ENCODE results near the gene AP5M1. TPM values are rescaled to one million over a fixed set of nuclear protein-coding genes. Genes with fewer than 3 reads are reported as not detected.
"Not testable (repeated sequence)": the region's sequence is repeated elsewhere in the genome, so short reads cannot be mapped to it uniquely, and the experiment has no call there.

Gene AP5M1
- 36.3 TPM for total RNA-seq
- polyA plus RNA-seq, result 13.2 TPM
- long read RNA-seq, donor 1, full-length matches to known transcripts, result 2 of 2 reads
- long read RNA-seq, donor 1, partial matches to known transcripts, result 0 of 2 reads
- long read RNA-seq, donor 1, other reads (novel, unspliced or antisense), result 0 of 2 reads
- long read RNA-seq, donor 2, result 0 reads
- long read RNA-seq, donor 3, full-length matches to known transcripts, result 13 of 13 reads
- long read RNA-seq, donor 3, partial matches to known transcripts, result 0 of 13 reads
- long read RNA-seq, donor 3, other reads (novel, unspliced or antisense), result 0 of 13 reads
- long read RNA-seq, donor 4, full-length matches to known transcripts, result 8 of 8 reads
- long read RNA-seq, donor 4, partial matches to known transcripts, result 0 of 8 reads
- long read RNA-seq, donor 4, other reads (novel, unspliced or antisense), result 0 of 8 reads
- long read RNA-seq, donor 5, full-length matches to known transcripts, result 12 of 17 reads
- long read RNA-seq, donor 5, partial matches to known transcripts, result 5 of 17 reads
- long read RNA-seq, donor 5, other reads (novel, unspliced or antisense), result 0 of 17 reads
- long read RNA-seq, donor 6, full-length matches to known transcripts, result 8 of 8 reads
- long read RNA-seq, donor 6, partial matches to known transcripts, result 0 of 8 reads
- long read RNA-seq, donor 6, other reads (novel, unspliced or antisense), result 0 of 8 reads
- long read RNA-seq, donor 7, full-length matches to known transcripts, result 15 of 15 reads
- long read RNA-seq, donor 7, partial matches to known transcripts, result 0 of 15 reads
- long read RNA-seq, donor 7, other reads (novel, unspliced or antisense), result 0 of 15 reads
- long read RNA-seq, donor 8, full-length matches to known transcripts, result 6 of 6 reads
- long read RNA-seq, donor 8, partial matches to known transcripts, result 0 of 6 reads
- long read RNA-seq, donor 8, other reads (novel, unspliced or antisense), result 0 of 6 reads
- long read RNA-seq, donor 9, full-length matches to known transcripts, result 13 of 13 reads
- long read RNA-seq, donor 9, partial matches to known transcripts, result 0 of 13 reads
- long read RNA-seq, donor 9, other reads (novel, unspliced or antisense), result 0 of 13 reads
- long read RNA-seq, donor 10, full-length matches to known transcripts, result 15 of 15 reads
- long read RNA-seq, donor 10, partial matches to known transcripts, result 0 of 15 reads
- long read RNA-seq, donor 10, other reads (novel, unspliced or antisense), result 0 of 15 reads

- Histone ChIP-seq H3K4me3 (ENCODE audit: low read length in 2 of 2) (peak within 1 kb of the TSS; percentile 64 to 75), H3K27ac (ENCODE audit: low read depth in 1 of 2, low read length in 1 of 2) (peak within 1 kb of the TSS; percentile 97 to 98), H3K4me1 (ENCODE audit: control insufficient read depth in 2 of 2, insufficient read depth in 2 of 2, low read length in 2 of 2) (peaks cover 6 to 12% of the 10 kb centered on the region in 2 donors), H3K36me3 (ENCODE audit: control insufficient read depth in 2 of 2, insufficient read depth in 2 of 2, low read length in 1 of 2) (no peaks in the 10 kb centered on the region), H3K27me3 (ENCODE audit: control insufficient read depth in 2 of 2, insufficient read depth in 1 of 2, low read length in 1 of 2) (no peaks in the 10 kb centered on the region), H3K9me3 (ENCODE audit: control insufficient read depth in 2 of 2, insufficient read depth in 1 of 2, low read length in 1 of 2) (no peaks in the 10 kb centered on the region)
- under 1% methylated on average over 76 of the region's 76 CpGs for WGBS
- DNase-seq (ENCODE audit: low read depth in 6 of 9, low spot score in 9 of 9), result peak; percentile 90 to 99 (median 94)
Measured at GRCh38 chr14:57268161-57269069, at the start of gene AP5M1, which contains the start of gene EXOC5. TSS of gene AP5M1 (plus strand) at chr14:57268971. CDS start at chr14:57269315, 344 bp downstream. TSS of gene EXOC5 (minus strand) at chr14:57268905. CDS start at chr14:57268648, 257 bp downstream.

DNA sequence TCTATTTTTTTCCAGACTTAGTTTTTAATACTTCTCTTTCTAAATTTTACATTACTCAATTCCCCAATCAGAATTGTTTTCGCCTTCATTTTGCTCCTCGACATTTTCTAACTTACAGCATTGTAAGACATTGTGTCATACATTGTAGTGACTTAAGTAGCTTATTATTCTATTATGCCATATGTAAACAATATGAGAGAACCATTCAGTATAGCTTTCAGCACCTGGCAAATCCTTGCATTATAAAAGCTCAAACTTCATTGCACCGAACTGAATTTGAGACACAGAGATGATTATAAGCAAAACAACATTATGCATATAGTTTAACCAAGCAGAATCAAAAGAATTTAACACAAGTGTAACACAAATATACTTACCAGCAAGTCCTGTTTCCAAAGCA, 46.8 kb upstream of the AP5M1 start:
- Histone ChIP-seq H3K4me1 (ENCODE audit: control insufficient read depth in 2 of 2, insufficient read depth in 2 of 2, low read length in 2 of 2) (no peaks in the 10 kb centered on the region), H3K27me3 (ENCODE audit: control insufficient read depth in 2 of 2, insufficient read depth in 1 of 2, low read length in 1 of 2) (no peaks in the 10 kb centered on the region), H3K9me3 (ENCODE audit: control insufficient read depth in 2 of 2, insufficient read depth in 1 of 2, low read length in 1 of 2) (no peaks in the 10 kb centered on the region), H3K4me3 (ENCODE audit: low read length in 2 of 2) (no peak overlapping the region), H3K27ac (ENCODE audit: low read depth in 1 of 2, low read length in 1 of 2) (no peak overlapping the region), H3K36me3 (ENCODE audit: control insufficient read depth in 2 of 2, insufficient read depth in 2 of 2, low read length in 1 of 2) (peaks cover 11 to 14% of the 10 kb centered on the region in 2 donors)
- no peak for DNase-seq (ENCODE audit: low read depth in 6 of 9, low spot score in 9 of 9)
- WGBS, result 99% methylated on average over 3 of the region's 3 CpGs

GRCh38 chr14:57227083-57227482, 41.7 kb upstream of the AP5M1 start:
- peaks cover 5 to 26% of the 10 kb centered on the region in 2 donors for H3K36me3 ChIP-seq (ENCODE audit: control insufficient read depth in 2 of 2, insufficient read depth in 2 of 2, low read length in 1 of 2)
- WGBS, result 97% methylated on average over 2 of the region's 2 CpGs

DNA sequence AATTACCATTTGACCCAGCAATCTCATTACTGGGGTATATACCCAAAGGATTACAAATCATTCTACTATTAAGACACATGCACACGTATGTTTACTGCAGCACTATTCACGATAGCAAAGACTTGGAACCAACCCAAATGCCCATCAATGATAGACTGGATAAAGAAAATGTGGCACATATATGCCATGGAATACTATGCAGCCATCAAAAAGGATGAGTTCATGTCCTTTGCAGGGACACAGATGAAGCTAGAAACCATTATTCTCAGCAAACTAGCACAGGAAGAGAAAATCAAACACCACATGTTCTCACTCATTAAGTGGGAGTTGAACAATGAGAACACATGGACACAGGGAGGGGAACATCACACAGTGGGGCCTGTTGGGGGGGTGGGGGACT, 40.5 kb upstream of the AP5M1 start:
- not testable (repeated sequence) for DNase-seq (ENCODE audit: low read depth in 6 of 9, low spot score in 9 of 9); H3K27me3 ChIP-seq (ENCODE audit: control insufficient read depth in 2 of 2, insufficient read depth in 1 of 2, low read length in 1 of 2); H3K4me1 ChIP-seq (ENCODE audit: control insufficient read depth in 2 of 2, insufficient read depth in 2 of 2, low read length in 2 of 2); H3K4me3 ChIP-seq (ENCODE audit: low read length in 2 of 2); H3K9me3 ChIP-seq (ENCODE audit: control insufficient read depth in 2 of 2, insufficient read depth in 1 of 2, low read length in 1 of 2); H3K27ac ChIP-seq (ENCODE audit: low read depth in 1 of 2, low read length in 1 of 2)
- over 99% methylated on average over 2 of the region's 2 CpGs for WGBS
- H3K36me3 ChIP-seq (ENCODE audit: control insufficient read depth in 2 of 2, insufficient read depth in 2 of 2, low read length in 1 of 2), result peaks cover 5 to 27% of the 10 kb centered on the region in 2 donors

More at GRCh38 chr14:57227083-57227482, 41.7 kb upstream of the AP5M1 start:
- no peak overlapping the region for H3K27ac ChIP-seq (ENCODE audit: low read depth in 1 of 2, low read length in 1 of 2)
- no peak overlapping the region for H3K4me3 ChIP-seq (ENCODE audit: low read length in 2 of 2)
- H3K4me1 ChIP-seq (ENCODE audit: control insufficient read depth in 2 of 2, insufficient read depth in 2 of 2, low read length in 2 of 2), result no peaks in the 10 kb centered on the region
- no peak for DNase-seq (ENCODE audit: low read depth in 6 of 9, low spot score in 9 of 9)
- no peaks in the 10 kb centered on the region for H3K9me3 ChIP-seq (ENCODE audit: control insufficient read depth in 2 of 2, insufficient read depth in 1 of 2, low read length in 1 of 2)
- no peaks in the 10 kb centered on the region for H3K27me3 ChIP-seq (ENCODE audit: control insufficient read depth in 2 of 2, insufficient read depth in 1 of 2, low read length in 1 of 2)

- H3K9me3 ChIP-seq (ENCODE audit: control insufficient read depth in 2 of 2, insufficient read depth in 1 of 2, low read length in 1 of 2), result no peaks in the 10 kb centered on the region
- no peaks in the 10 kb centered on the region for H3K27me3 ChIP-seq (ENCODE audit: control insufficient read depth in 2 of 2, insufficient read depth in 1 of 2, low read length in 1 of 2)
- no peak overlapping the region for H3K27ac ChIP-seq (ENCODE audit: low read depth in 1 of 2, low read length in 1 of 2)
- peaks cover 5 to 34% of the 10 kb centered on the region in 2 donors for H3K36me3 ChIP-seq (ENCODE audit: control insufficient read depth in 2 of 2, insufficient read depth in 2 of 2, low read length in 1 of 2)
- DNase-seq (ENCODE audit: low read depth in 6 of 9, low spot score in 9 of 9), result no peak
- WGBS, result 97% methylated on average over 1 of the region's 1 CpG
- H3K4me1 ChIP-seq (ENCODE audit: control insufficient read depth in 2 of 2, insufficient read depth in 2 of 2, low read length in 2 of 2), result no peaks in the 10 kb centered on the region
- no peak overlapping the region for H3K4me3 ChIP-seq (ENCODE audit: low read length in 2 of 2)
Measured at GRCh38 chr14:57232006-57232405, 36.8 kb upstream of the AP5M1 start.

GRCh38 chr14:57240115-57240514, 28.7 kb upstream of the AP5M1 start:
- not testable (repeated sequence) for H3K4me3 ChIP-seq (ENCODE audit: low read length in 2 of 2); DNase-seq (ENCODE audit: low read depth in 6 of 9, low spot score in 9 of 9); H3K4me1 ChIP-seq (ENCODE audit: control insufficient read depth in 2 of 2, insufficient read depth in 2 of 2, low read length in 2 of 2); H3K9me3 ChIP-seq (ENCODE audit: control insufficient read depth in 2 of 2, insufficient read depth in 1 of 2, low read length in 1 of 2); H3K27me3 ChIP-seq (ENCODE audit: control insufficient read depth in 2 of 2, insufficient read depth in 1 of 2, low read length in 1 of 2); H3K27ac ChIP-seq (ENCODE audit: low read depth in 1 of 2, low read length in 1 of 2)
- peaks cover 0 to 14% of the 10 kb centered on the region in 2 donors for H3K36me3 ChIP-seq (ENCODE audit: control insufficient read depth in 2 of 2, insufficient read depth in 2 of 2, low read length in 1 of 2)
- WGBS, result 98% methylated on average over 7 of the region's 7 CpGs

GRCh38 chr14:57243320-57243719, 25.5 kb upstream of the AP5M1 start:
- Histone ChIP-seq H3K36me3 (ENCODE audit: control insufficient read depth in 2 of 2, insufficient read depth in 2 of 2, low read length in 1 of 2) (peaks cover 0 to 14% of the 10 kb centered on the region in 2 donors), H3K4me3 (ENCODE audit: low read length in 2 of 2) (no peak overlapping the region), H3K9me3 (ENCODE audit: control insufficient read depth in 2 of 2, insufficient read depth in 1 of 2, low read length in 1 of 2) (no peaks in the 10 kb centered on the region), H3K27ac (ENCODE audit: low read depth in 1 of 2, low read length in 1 of 2) (no peak overlapping the region), H3K27me3 (ENCODE audit: control insufficient read depth in 2 of 2, insufficient read depth in 1 of 2, low read length in 1 of 2) (no peaks in the 10 kb centered on the region), H3K4me1 (ENCODE audit: control insufficient read depth in 2 of 2, insufficient read depth in 2 of 2, low read length in 2 of 2) (no peaks in the 10 kb centered on the region)
- DNase-seq (ENCODE audit: low read depth in 6 of 9, low spot score in 9 of 9), result no peak

DNA sequence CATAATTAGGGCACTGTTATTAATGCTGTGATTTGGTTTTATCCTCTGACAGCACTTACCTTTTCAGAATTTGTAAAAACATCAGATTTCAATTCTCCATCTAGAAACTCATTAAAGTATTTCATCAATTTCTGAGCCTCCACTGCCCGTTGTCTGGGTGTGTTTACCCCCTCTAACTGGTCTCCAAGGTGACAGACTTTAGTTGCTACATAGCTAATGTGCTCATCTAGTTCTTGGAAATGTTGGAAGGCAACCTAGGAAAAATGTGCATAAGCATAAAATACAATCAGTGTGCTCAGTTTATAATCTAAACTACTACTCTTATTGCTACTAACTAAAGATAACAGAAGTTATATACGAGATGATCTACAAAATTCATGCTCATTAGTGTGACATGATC, 24.7 kb upstream of the AP5M1 start:
- peaks cover 0 to 11% of the 10 kb centered on the region in 2 donors for H3K36me3 ChIP-seq (ENCODE audit: control insufficient read depth in 2 of 2, insufficient read depth in 2 of 2, low read length in 1 of 2)
- H3K27ac ChIP-seq (ENCODE audit: low read depth in 1 of 2, low read length in 1 of 2), result no peak overlapping the region
- no peak for DNase-seq (ENCODE audit: low read depth in 6 of 9, low spot score in 9 of 9)
- H3K4me1 ChIP-seq (ENCODE audit: control insufficient read depth in 2 of 2, insufficient read depth in 2 of 2, low read length in 2 of 2), result no peaks in the 10 kb centered on the region
- H3K4me3 ChIP-seq (ENCODE audit: low read length in 2 of 2), result no peak overlapping the region
- H3K27me3 ChIP-seq (ENCODE audit: control insufficient read depth in 2 of 2, insufficient read depth in 1 of 2, low read length in 1 of 2), result no peaks in the 10 kb centered on the region
- no peaks in the 10 kb centered on the region for H3K9me3 ChIP-seq (ENCODE audit: control insufficient read depth in 2 of 2, insufficient read depth in 1 of 2, low read length in 1 of 2)
- WGBS, result 99% methylated on average over 2 of the region's 2 CpGs

Data from thymus (tissue), 14 donors.